HepG2 (cell line): ENCODE data around the gene FETUB. TPM values are rescaled to one million over a fixed set of nuclear protein-coding genes. Genes with fewer than 3 reads are reported as not detected.

Source experiments
- AHR ChIP-seq: IDR thresholded peaks from 2 replicates; pipeline ENCODE4 v1.6.1; 2018; ENCODE audit warnings: missing genetic modification reagents, missing compliant biosample characterization
- ATF4 ChIP-seq, 2 experiments: fragments of 450-650 bp in 1 of 2; sonication (generic) in 1 of 2; formaldehyde crosslinking; IDR thresholded peaks; 2 replicates each; pipeline versions ENCODE4 v1.5.0 to v1.8.0; 2020 to 2022; ENCODE audit warnings: mild to moderate bottlenecking in 1 of 2, missing genetic modification reagents in 1 of 2
- BCL6 ChIP-seq: IDR thresholded peaks from 2 replicates; pipeline ENCODE4 v1.6.1; 2016; ENCODE audit warnings: missing genetic modification reagents, missing compliant biosample characterization
- EZH2 ChIP-seq: conservative IDR thresholded peaks from 2 replicates; pipeline ENCODE4 v1.6.1; 2012; ENCODE audit warnings: mild to moderate bottlenecking, low read depth, low read length, moderate library complexity
- GATAD2A ChIP-seq: IDR thresholded peaks from 2 replicates; pipeline ENCODE4 v1.6.1; 2016
- HHEX ChIP-seq: IDR thresholded peaks from 2 replicates; pipeline ENCODE4 v1.6.1; 2016; ENCODE audit warnings: control low read depth
- HNF4A ChIP-seq: sonication (generic); formaldehyde crosslinking; IDR thresholded peaks from 2 replicates; pipeline ENCODE4 v1.4.0; 2020; ENCODE audit warnings: missing genetic modification reagents
- HOXA5 ChIP-seq: sonication (generic); formaldehyde crosslinking; IDR thresholded peaks from 2 replicates; pipeline ENCODE4 v1.4.0; 2020; ENCODE audit warnings: missing genetic modification reagents
- RARA ChIP-seq: IDR thresholded peaks from 2 replicates; pipeline ENCODE4 v1.6.1; 2016; ENCODE audit warnings: missing genetic modification reagents, missing compliant biosample characterization
- ZC3H4 ChIP-seq: sonication (generic); formaldehyde crosslinking; IDR thresholded peaks from 2 replicates; pipeline ENCODE4 v1.4.0; 2020; ENCODE audit warnings: missing genetic modification reagents, borderline replicate concordance
- ZNF12 ChIP-seq: sonication (generic); formaldehyde crosslinking; IDR thresholded peaks from 2 replicates; pipeline ENCODE4 v1.5.0; 2020; ENCODE audit warnings: missing genetic modification reagents
- ZNF281 ChIP-seq: sonication (generic); formaldehyde crosslinking; IDR thresholded peaks from 2 replicates; pipeline ENCODE4 v1.4.0; 2020; ENCODE audit warnings: missing genetic modification reagents, borderline replicate concordance
- ZNF3 ChIP-seq: IDR thresholded peaks from 2 replicates; pipeline ENCODE4 v1.7.0; 2017; ENCODE audit warnings: inconsistent platforms
- ZNF318 ChIP-seq: sonication (generic); formaldehyde crosslinking; IDR thresholded peaks from 2 replicates; pipeline ENCODE4 v1.4.0; 2020; ENCODE audit warnings: mild to moderate bottlenecking, missing genetic modification reagents
- ZNF501 ChIP-seq: sonication (generic); formaldehyde crosslinking; IDR thresholded peaks from 2 replicates; pipeline ENCODE4 v1.5.1; 2020; ENCODE audit warnings: mild to moderate bottlenecking, moderate library complexity, missing genetic modification reagents
- ZNF629 ChIP-seq: sonication (generic); formaldehyde crosslinking; conservative IDR thresholded peaks from 2 replicates; pipeline ENCODE4 v1.5.0; 2020; ENCODE audit warnings: missing genetic modification reagents
- polyA plus RNA-seq, 8 experiments: library from polyadenylated mRNA; depleted of rRNA in 3 of 8; stranded (reverse) in 7 of 8; unstranded in 1 of 8; fragments of >200 nt; fragmentation: Illumina TruSeq in 4 of 8; extraction: Trizol in 4 of 8; gene quantifications; 2 replicates each; pipeline versions ENCODE4 v1.2.1 to v1.2.3, GENCODE V29; 2011 to 2016; ENCODE audit warnings: low read depth in 4 of 8, missing spikeins in 1 of 8, mixed read lengths in 1 of 8; ENCODE audit not compliant: insufficient read depth in 1 of 8
- total RNA-seq, 5 experiments: library from RNA; depleted of rRNA; stranded (reverse); fragments of >200 nt; fragmentation: Illumina TruSeq; extraction: Trizol; gene quantifications; 2 replicates each; pipeline ENCODE4 v1.2.3, GENCODE V29; 2016; ENCODE audit warnings: low read depth in 1 of 5

FETUB gene
- total and polyA plus RNA-seq, 2 of the 13 experiments (the other 11 are each of a cell fraction or from before 2014, with no cell fraction given) = 2.1 to 4.4 TPM

- TF ChIP-seq ZNF281 (CRISPR knock-in tag) = no peak
- no peak for TF ChIP-seq AHR
- TF ChIP-seq BCL6 (CRISPR knock-in tag) = peak; percentile 37; the same call in 1 of the 2 replicates
- no peak for TF ChIP-seq EZH2
- TF ChIP-seq ZNF12 (CRISPR knock-in tag) = no peak
- no peak for TF ChIP-seq ZNF629 (CRISPR knock-in tag)
- TF ChIP-seq HNF4A (CRISPR knock-in tag) = no peak
- TF ChIP-seq ZNF318 (CRISPR knock-in tag) = peak; percentile 96
- peak; percentile 57 for TF ChIP-seq ZNF501
- no peak for TF ChIP-seq HOXA5 (CRISPR knock-in tag)
- no peak for TF ChIP-seq ZC3H4
- TF ChIP-seq RARA = no peak
- TF ChIP-seq ZNF3 (CRISPR knock-in tag) = no peak
- 0 out of 4 replicates have a peak, but pooled peaks of 1 of the 2 experiments have one; percentile 11 for TF ChIP-seq ATF4 (CRISPR knock-in tag; IDR thresholded peaks at IDR 0.05)
- no peak for TF ChIP-seq HHEX (CRISPR knock-in tag)
- no peak for TF ChIP-seq GATAD2A (CRISPR knock-in tag)
These were observed 25.4 kb upstream of the FETUB start (continued) for GRCh38 chr3:186614597-186615483.
